ENCODE results near the gene ANKRD34C.

DNA sequence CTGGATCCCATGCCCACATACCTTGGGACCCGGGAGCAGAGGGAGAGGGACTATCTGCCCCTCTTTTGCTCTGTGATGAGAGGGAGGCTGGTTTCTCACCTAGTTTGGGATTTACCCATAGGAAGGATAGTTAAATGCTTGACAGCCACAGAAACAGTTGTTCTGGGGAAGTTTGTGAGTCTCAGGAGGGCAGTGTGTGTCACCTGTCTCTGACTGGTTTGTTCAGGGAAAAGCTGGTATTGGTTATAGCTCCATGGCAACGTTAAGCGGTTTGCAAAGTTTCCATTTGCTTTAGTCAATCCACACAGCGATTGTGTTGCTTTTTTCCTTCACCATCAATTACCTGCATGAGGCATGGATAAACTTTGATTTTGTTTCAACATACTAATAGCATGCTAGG, 24.7 kb downstream of the ANKRD34C start:
- TF ChIP-seq, protein P1, sequence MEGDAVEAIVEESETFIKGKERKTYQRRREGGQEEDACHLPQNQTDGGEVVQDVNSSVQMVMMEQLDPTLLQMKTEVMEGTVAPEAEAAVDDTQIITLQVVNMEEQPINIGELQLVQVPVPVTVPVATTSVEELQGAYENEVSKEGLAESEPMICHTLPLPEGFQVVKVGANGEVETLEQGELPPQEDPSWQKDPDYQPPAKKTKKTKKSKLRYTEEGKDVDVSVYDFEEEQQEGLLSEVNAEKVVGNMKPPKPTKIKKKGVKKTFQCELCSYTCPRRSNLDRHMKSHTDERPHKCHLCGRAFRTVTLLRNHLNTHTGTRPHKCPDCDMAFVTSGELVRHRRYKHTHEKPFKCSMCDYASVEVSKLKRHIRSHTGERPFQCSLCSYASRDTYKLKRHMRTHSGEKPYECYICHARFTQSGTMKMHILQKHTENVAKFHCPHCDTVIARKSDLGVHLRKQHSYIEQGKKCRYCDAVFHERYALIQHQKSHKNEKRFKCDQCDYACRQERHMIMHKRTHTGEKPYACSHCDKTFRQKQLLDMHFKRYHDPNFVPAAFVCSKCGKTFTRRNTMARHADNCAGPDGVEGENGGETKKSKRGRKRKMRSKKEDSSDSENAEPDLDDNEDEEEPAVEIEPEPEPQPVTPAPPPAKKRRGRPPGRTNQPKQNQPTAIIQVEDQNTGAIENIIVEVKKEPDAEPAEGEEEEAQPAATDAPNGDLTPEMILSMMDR (IDR thresholded peaks at IDR 0.05): no peak
- no peak for TF ChIP-seq POLR2A (IDR thresholded peaks at IDR 0.05)

All from prostate gland (tissue), 2 donors.